ENCODE results near the gene ANO2. TPM values are rescaled to one million over a fixed set of nuclear protein-coding genes. Genes with fewer than 3 reads are reported as not detected.

Gene ANO2
- total RNA-seq, 1 donor from 2014 or later = 1.5 TPM

DNA sequence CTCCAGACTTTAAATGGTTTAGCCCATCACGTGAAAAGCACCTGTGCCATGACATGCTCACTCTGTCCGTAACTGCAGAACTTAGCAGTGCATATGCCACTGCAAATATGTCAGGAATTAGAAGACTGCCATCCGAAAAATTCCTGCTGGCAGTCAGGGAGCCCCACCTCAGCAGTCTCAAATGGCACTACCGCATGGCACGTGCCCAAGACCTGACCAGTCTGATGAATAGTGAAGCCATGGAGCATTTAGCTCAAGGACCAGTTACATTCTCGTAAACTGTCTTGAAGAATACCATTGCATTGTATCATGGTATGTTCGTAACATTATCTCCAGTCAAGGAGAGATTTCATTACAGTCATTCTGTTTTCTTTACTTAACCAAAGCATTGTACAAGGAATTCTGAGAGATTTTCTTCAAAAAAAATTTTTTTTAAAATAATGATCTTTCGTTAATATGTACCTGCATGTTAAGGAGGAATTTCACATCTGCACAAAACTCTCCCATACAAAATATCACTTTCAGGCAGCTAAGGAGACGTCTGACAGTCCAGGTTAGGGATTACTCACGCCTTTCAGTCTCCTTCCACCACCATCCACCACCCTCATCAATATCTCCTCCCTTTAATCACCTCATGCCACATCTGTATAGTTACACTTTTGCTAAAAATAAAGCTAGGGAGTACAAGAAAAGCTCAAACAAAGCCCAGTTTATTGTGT is 138.5 kb downstream of the ANO2 start:
- TF ChIP-seq, protein P1, sequence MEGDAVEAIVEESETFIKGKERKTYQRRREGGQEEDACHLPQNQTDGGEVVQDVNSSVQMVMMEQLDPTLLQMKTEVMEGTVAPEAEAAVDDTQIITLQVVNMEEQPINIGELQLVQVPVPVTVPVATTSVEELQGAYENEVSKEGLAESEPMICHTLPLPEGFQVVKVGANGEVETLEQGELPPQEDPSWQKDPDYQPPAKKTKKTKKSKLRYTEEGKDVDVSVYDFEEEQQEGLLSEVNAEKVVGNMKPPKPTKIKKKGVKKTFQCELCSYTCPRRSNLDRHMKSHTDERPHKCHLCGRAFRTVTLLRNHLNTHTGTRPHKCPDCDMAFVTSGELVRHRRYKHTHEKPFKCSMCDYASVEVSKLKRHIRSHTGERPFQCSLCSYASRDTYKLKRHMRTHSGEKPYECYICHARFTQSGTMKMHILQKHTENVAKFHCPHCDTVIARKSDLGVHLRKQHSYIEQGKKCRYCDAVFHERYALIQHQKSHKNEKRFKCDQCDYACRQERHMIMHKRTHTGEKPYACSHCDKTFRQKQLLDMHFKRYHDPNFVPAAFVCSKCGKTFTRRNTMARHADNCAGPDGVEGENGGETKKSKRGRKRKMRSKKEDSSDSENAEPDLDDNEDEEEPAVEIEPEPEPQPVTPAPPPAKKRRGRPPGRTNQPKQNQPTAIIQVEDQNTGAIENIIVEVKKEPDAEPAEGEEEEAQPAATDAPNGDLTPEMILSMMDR (IDR thresholded peaks at IDR 0.05; ENCODE audit: insufficient read depth, low read length, poor library complexity, severe bottlenecking) = no peak
- H3K4me3 ChIP-seq (ENCODE audit: low read depth, low read length) = no peak overlapping the region
- DNase-seq (ENCODE audit: low read depth) = peak; percentile 57
- no peaks in the 10 kb centered on the region for H3K36me3 ChIP-seq (ENCODE audit: control insufficient read depth, insufficient read depth, low read length)
- H3K27me3 ChIP-seq (ENCODE audit: control insufficient read depth, insufficient read depth, low read length) = no peaks in the 10 kb centered on the region

DNA sequence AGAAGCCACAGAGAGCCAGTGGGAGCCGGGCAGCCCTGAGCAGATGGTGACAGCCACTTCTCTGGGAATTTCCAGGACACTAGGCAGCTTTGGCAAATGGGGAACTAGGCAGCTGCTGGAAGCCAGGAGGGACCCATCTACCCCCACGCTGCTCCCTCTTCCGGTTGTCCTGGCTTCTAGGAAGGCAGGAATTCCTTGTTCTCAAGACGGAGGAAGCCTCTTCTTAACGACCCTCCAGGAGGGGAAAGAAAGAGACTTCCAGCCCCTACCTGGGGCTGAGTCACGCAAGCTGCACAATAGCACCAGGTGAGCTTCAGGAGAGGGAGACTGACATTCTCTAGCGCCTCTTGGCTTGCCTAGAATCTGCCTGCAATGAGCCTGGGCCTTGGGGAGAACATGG is 141.5 kb downstream of the ANO2 start:
- no peaks in the 10 kb centered on the region for H3K36me3 ChIP-seq (ENCODE audit: control insufficient read depth, insufficient read depth, low read length)

DNA sequence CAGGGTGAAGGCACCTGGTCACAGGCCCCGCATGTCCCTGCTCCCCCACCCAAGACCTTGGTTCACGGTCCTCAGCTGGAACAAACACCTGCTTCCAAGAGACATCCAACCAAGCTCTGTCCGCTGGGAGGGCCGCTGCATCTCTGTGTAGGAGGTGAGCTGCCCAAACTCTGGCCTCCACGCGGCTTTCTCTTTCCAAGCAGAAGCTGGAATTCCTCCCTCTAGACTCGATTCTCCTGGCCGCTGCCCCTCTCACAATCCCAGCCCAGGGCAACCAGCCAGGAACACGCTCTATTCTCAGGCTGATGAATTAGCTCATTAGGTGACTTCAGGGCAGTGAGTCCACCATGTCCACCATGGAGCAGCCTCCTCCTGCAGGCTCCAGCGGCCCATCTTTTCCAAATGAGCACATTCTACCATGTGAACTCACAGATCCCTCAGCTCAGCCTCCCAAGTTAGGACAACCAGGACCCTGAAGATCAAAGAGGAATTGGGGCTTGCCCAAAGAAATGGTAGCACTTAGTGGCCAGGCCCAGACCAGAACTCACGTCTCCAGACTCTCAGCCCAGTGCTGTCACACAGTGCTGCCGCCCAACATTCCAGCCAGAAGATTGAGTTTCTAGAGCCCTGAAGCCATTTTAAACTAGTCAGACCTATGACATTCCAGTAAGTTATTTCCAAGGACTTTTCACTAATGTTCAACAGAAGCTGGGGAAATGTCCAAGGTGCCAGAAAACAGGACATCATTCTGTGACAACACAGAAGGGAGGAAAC is 146.6 kb downstream of the ANO2 start:
- no peak for DNase-seq (ENCODE audit: low read depth)
- Histone ChIP-seq H3K27me3 (ENCODE audit: control insufficient read depth, insufficient read depth, low read length) (no peaks in the 10 kb centered on the region), H3K36me3 (ENCODE audit: control insufficient read depth, insufficient read depth, low read length) (no peaks in the 10 kb centered on the region), H3K4me3 (ENCODE audit: low read depth, low read length) (no peak overlapping the region)
- TF ChIP-seq, protein P1 (IDR thresholded peaks at IDR 0.05; ENCODE audit: insufficient read depth, low read length, poor library complexity, severe bottlenecking) = no peak

More for the DNA sequence above, 141.5 kb downstream of the ANO2 start:
- TF ChIP-seq, protein P1 (IDR thresholded peaks at IDR 0.05; ENCODE audit: insufficient read depth, low read length, poor library complexity, severe bottlenecking) = no peak
- no peak for DNase-seq (ENCODE audit: low read depth)
- Histone ChIP-seq H3K27me3 (ENCODE audit: control insufficient read depth, insufficient read depth, low read length) (no peaks in the 10 kb centered on the region), H3K4me3 (ENCODE audit: low read depth, low read length) (no peak overlapping the region)

DNA sequence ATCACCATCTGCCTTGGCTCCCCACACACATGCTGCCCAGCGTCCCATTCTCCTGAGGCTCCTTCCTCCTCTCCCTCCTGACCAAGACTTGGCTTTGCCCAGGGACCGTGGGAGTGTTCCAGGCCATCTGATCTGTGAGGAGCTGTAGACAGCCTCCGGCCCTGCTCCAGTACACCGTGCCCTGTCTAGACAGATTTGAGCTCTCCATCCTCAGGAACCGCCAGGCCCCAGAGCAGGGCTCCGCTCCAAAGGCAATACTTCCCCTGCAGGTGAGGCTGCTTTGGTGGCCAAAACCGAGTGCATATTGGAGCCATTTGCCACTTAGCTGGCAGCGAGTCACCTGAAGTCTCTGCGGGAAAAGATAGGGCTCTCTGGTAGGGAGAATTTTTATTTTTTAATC is 147.4 kb downstream of the ANO2 start:
- no peak for DNase-seq (ENCODE audit: low read depth)
- Histone ChIP-seq H3K27me3 (ENCODE audit: control insufficient read depth, insufficient read depth, low read length) (no peaks in the 10 kb centered on the region), H3K4me3 (ENCODE audit: low read depth, low read length) (no peak overlapping the region), H3K36me3 (ENCODE audit: control insufficient read depth, insufficient read depth, low read length) (no peaks in the 10 kb centered on the region)
- TF ChIP-seq, protein P1 (IDR thresholded peaks at IDR 0.05; ENCODE audit: insufficient read depth, low read length, poor library complexity, severe bottlenecking) = no peak

DNA sequence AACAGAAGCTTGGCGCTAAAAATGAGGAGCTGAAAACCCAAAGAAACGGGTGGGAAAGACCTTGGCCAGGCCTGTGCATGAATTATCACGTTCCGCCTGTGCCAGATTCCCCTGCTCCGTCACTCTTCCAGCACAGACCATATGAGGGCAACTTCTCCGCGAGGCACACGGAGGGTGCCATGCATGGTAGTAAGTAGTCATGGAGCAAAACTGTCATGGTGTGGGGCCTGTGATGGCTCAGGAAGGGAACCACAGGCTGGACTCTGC is 148.2 kb downstream of the ANO2 start:
- no peaks in the 10 kb centered on the region for H3K27me3 ChIP-seq (ENCODE audit: control insufficient read depth, insufficient read depth, low read length)
- TF ChIP-seq, protein P1 (IDR thresholded peaks at IDR 0.05; ENCODE audit: insufficient read depth, low read length, poor library complexity, severe bottlenecking) = no peak
- DNase-seq (ENCODE audit: low read depth) = no peak
- no peaks in the 10 kb centered on the region for H3K36me3 ChIP-seq (ENCODE audit: control insufficient read depth, insufficient read depth, low read length)
- no peak overlapping the region for H3K4me3 ChIP-seq (ENCODE audit: low read depth, low read length)
